HEK293 (cell line): ENCODE data around the gene ROM1.

Source experiments
- CTCF ChIA-PET: fragments of 350-600 bp; formaldehyde crosslinking; extraction: SDS; loops from one replicate; lab custom pipeline; 2021; ENCODE audit warnings: antibody characterized with exemption; lab: Yijun Ruan, JAX
- POLR2A ChIA-PET: fragments of 300-600 bp; formaldehyde crosslinking; extraction: SDS; loops from one replicate; lab custom pipeline; 2020; ENCODE audit warnings: antibody characterized with exemption, inconsistent platforms; lab: Yijun Ruan, JAX
- H3K27ac ChIP-seq: fragments of 200-500 bp; sonication (Bioruptor generic); 2 replicates; pipeline ENCODE4 v1.5.1; 2014; ENCODE audit warnings: low read depth, low read length, control low read depth, inconsistent platforms; ENCODE audit errors: extremely low read depth
- H3K36me3 ChIP-seq, 2 experiments: fragments of 200-500 bp in 1 of 2; sonication (Bioruptor generic) in 1 of 2; 1 replicate in 1 of 2; 2 replicates in 1 of 2; pipeline ENCODE4 v1.5.1; 2014 to 2017; ENCODE audit warnings: inconsistent platforms in 2 of 2, low read length in 2 of 2; ENCODE audit not compliant: control insufficient read depth in 2 of 2, insufficient read depth in 1 of 2
- H3K4me1 ChIP-seq: fragments of 200-500 bp; sonication (Bioruptor generic); 2 replicates; pipeline ENCODE4 v1.5.1; 2014; ENCODE audit warnings: mild to moderate bottlenecking, low read length, inconsistent platforms; ENCODE audit not compliant: control insufficient read depth, insufficient read depth
- H3K4me3 ChIP-seq: 2 replicates; pipeline ENCODE4 v1.5.1; 2011; ENCODE audit warnings: low read depth, mild to moderate bottlenecking, control low read depth, low read length, moderate library complexity
- H3K9me3 ChIP-seq: fragments of 200-500 bp; sonication (Bioruptor generic); 2 replicates; pipeline ENCODE4 v1.5.1; 2014; ENCODE audit warnings: low read depth, low read length, inconsistent platforms; ENCODE audit not compliant: control insufficient read depth, insufficient read depth
- ATF2 ChIP-seq: fragments of 450-650 bp; formaldehyde crosslinking; IDR thresholded peaks from 2 replicates; pipeline ENCODE4 v1.5.1; 2016; ENCODE audit warnings: missing biosample characterization, missing genetic modification characterization, low read depth
- BCL11B ChIP-seq: fragments of 450-650 bp; formaldehyde crosslinking; IDR thresholded peaks from 2 replicates; pipeline ENCODE4 v1.5.1; 2016; ENCODE audit warnings: low read depth, missing biosample characterization, missing genetic modification characterization
- HOXA7 ChIP-seq: sonication (generic); formaldehyde crosslinking; IDR thresholded peaks from 2 replicates; pipeline ENCODE4 v1.8.1; 2022; ENCODE audit warnings: missing genetic modification reagents, borderline replicate concordance
- HOXC10 ChIP-seq: sonication (generic); formaldehyde crosslinking; IDR thresholded peaks from 2 replicates; pipeline ENCODE4 v1.8.1; 2023; ENCODE audit warnings: mild to moderate bottlenecking, missing genetic modification reagents
- KLF9 ChIP-seq: fragments of 450-650 bp; formaldehyde crosslinking; IDR thresholded peaks from 2 replicates; pipeline ENCODE4 v1.5.1; 2016; ENCODE audit warnings: missing biosample characterization, missing genetic modification characterization, low read depth
- PRDM10 ChIP-seq: fragments of 450-650 bp; formaldehyde crosslinking; IDR thresholded peaks from 2 replicates; pipeline ENCODE4 v1.5.1; 2016; ENCODE audit warnings: missing biosample characterization, missing genetic modification characterization
- PRDM6 ChIP-seq: fragments of 450-650 bp; formaldehyde crosslinking; IDR thresholded peaks from 2 replicates; pipeline ENCODE4 v1.5.1; 2017; ENCODE audit warnings: missing biosample characterization, missing genetic modification characterization
- REPIN1 ChIP-seq: fragments of 450-650 bp; formaldehyde crosslinking; IDR thresholded peaks from 2 replicates; pipeline ENCODE4 v1.5.1; 2017; ENCODE audit warnings: missing biosample characterization, missing genetic modification characterization, low read depth
- WT1 ChIP-seq: fragments of 450-650 bp; formaldehyde crosslinking; IDR thresholded peaks from 2 replicates; pipeline ENCODE4 v1.5.1; 2016; ENCODE audit warnings: missing biosample characterization, missing genetic modification characterization
- YY1 ChIP-seq: fragments of 450-650 bp; formaldehyde crosslinking; IDR thresholded peaks from 2 replicates; pipeline ENCODE4 v1.5.1; 2018; ENCODE audit warnings: missing biosample characterization, missing genetic modification characterization
- ZBTB17 ChIP-seq: fragments of 450-650 bp; formaldehyde crosslinking; IDR thresholded peaks from 2 replicates; pipeline ENCODE4 v1.5.1; 2016; ENCODE audit warnings: missing biosample characterization, missing genetic modification characterization
- ZBTB49 ChIP-seq: fragments of 450-650 bp; formaldehyde crosslinking; IDR thresholded peaks from 2 replicates; pipeline ENCODE4 v1.5.1; 2016; ENCODE audit warnings: missing biosample characterization, missing genetic modification characterization, low read depth
- ZFHX2 ChIP-seq: fragments of 450-650 bp; formaldehyde crosslinking; conservative IDR thresholded peaks from 2 replicates; pipeline ENCODE4 v1.5.1; 2016; ENCODE audit warnings: missing biosample characterization, missing genetic modification characterization
- ZNF133 ChIP-seq: fragments of 450-650 bp; formaldehyde crosslinking; IDR thresholded peaks from 2 replicates; pipeline ENCODE4 v1.5.1; 2016; ENCODE audit warnings: missing biosample characterization, missing genetic modification characterization
- ZNF221 ChIP-seq: fragments of 450-650 bp; formaldehyde crosslinking; IDR thresholded peaks from 2 replicates; pipeline ENCODE4 v1.5.1; 2017; ENCODE audit warnings: missing biosample characterization, missing genetic modification characterization, borderline replicate concordance
- ZNF280D ChIP-seq: fragments of 450-650 bp; formaldehyde crosslinking; IDR thresholded peaks from 2 replicates; pipeline ENCODE4 v1.5.1; 2016; ENCODE audit warnings: missing biosample characterization, missing genetic modification characterization
- ZNF37A ChIP-seq: fragments of 450-650 bp; IDR thresholded peaks from 2 replicates; pipeline ENCODE4 v1.5.1; 2018; ENCODE audit warnings: missing biosample characterization, missing genetic modification characterization
- ZNF423 ChIP-seq: fragments of 450-650 bp; formaldehyde crosslinking; IDR thresholded peaks from 2 replicates; pipeline ENCODE4 v1.5.1; 2016; ENCODE audit warnings: missing biosample characterization, missing genetic modification characterization
- ZNF449 ChIP-seq: fragments of 450-650 bp; formaldehyde crosslinking; IDR thresholded peaks from 2 replicates; pipeline ENCODE4 v1.5.1; 2017; ENCODE audit warnings: missing biosample characterization, mild to moderate bottlenecking, missing genetic modification characterization, moderate library complexity
- ZNF510 ChIP-seq: fragments of 450-650 bp; formaldehyde crosslinking; IDR thresholded peaks from 2 replicates; pipeline ENCODE4 v1.5.1; 2018; ENCODE audit warnings: mild to moderate bottlenecking, missing genetic modification characterization, missing biosample characterization; ENCODE audit not compliant: insufficient replicate concordance
- ZSCAN4 ChIP-seq: fragments of 450-650 bp; formaldehyde crosslinking; IDR thresholded peaks from 2 replicates; pipeline ENCODE4 v1.5.1; 2017; ENCODE audit warnings: missing biosample characterization, missing genetic modification characterization

Gene ROM1

GRCh38 chr11:62664405-62665074, 51.5 kb downstream of the ROM1 start:
- no peaks in the 10 kb centered on the region for H3K4me1 ChIP-seq
- H3K9me3 ChIP-seq, result no peaks in the 10 kb centered on the region
- peak overlapping the region; percentile 66 for H3K27ac ChIP-seq
- ChIA-PET POLR2A (interaction anchor here (0.6 to 5.0 kb wide), 49 partner anchors 9 to 240 kb away, joined by 3 to 90 read pairs (median 6); partner anchors contain the start of genes B3GAT3, EEF1G, GANAB and HNRNPUL2), CTCF (interaction anchor here (0.6 to 2.5 kb wide), 10 partner anchors 9 to 121 kb away, joined by 3 to 10 read pairs (median 3); no protein-coding TSS in a partner anchor)
- H3K36me3 ChIP-seq, result peaks cover 0 to 39% of the 10 kb centered on the region in 2 experiments; a peak in 2 of 3 replicates
- H3K4me3 ChIP-seq, result peak overlapping the region; percentile 89
- TF ChIP-seq ZNF37A (tag by site-specific recombination) (no peak), ZNF449 (0 out of 2 replicates have a peak, but pooled peaks have one; percentile 20), REPIN1 (no peak), ZNF221 (tag by site-specific recombination) (no peak), WT1 (no peak), ZBTB17 (tag by site-specific recombination) (0 out of 2 replicates have a peak, but pooled peaks have one; percentile 46), HOXA7 (no peak), BCL11B (tag by site-specific recombination) (no peak), PRDM6 (tag by site-specific recombination) (no peak), HOXC10 (CRISPR knock-in tag) (no peak), ZBTB49 (tag by site-specific recombination) (no peak), ATF2 (tag by site-specific recombination) (no peak), KLF9 (0 out of 2 replicates have a peak, but pooled peaks have one; percentile 12), ZNF280D (tag by site-specific recombination) (no peak), ZNF133 (no peak), PRDM10 (no peak; the same call in 1 of the 2 replicates), ZNF423 (no peak), YY1 (tag by site-specific recombination) (no peak), ZSCAN4 (tag by site-specific recombination) (no peak), ZFHX2 (peak; percentile 51), ZNF510 (tag by site-specific recombination) (no peak)
